NCI-H2227 treated with DMSO at 0.1 percent for 48 hours (cell line): ENCODE measurements around the gene MCM9.
"Not testable (repeated sequence)": the region's sequence is repeated elsewhere in the genome, so short reads cannot be mapped to it uniquely, and the experiment has no call there.

Experiments used
- DNase-seq: peaks from one replicate; lab custom pipeline; 2025; lab: John Stamatoyannopoulos, UW

The MCM9 gene

DNA sequence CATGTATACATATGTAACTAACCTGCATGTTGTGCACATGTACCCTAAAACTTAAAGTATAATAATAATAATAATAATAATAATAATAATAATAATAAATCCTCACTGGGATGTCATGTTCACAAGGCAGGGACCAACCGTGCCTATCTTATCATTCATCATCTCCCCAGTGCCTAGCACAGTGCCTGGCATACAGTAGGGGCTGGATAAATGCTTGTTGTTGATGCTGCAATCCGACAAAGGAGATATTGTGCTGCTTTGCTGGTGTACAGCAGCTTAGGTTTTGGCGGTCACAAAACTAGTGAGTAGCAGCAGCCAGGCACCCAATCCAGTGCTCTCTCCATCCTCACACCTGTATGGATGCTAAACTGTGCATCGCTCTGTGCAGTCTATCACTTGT is 135.1 kb downstream of the MCM9 start:
- no peak for DNase-seq

GRCh38 chr6:118796548-118796947 is 138.4 kb downstream of the MCM9 start:
- DNase-seq: not testable (repeated sequence)

DNA sequence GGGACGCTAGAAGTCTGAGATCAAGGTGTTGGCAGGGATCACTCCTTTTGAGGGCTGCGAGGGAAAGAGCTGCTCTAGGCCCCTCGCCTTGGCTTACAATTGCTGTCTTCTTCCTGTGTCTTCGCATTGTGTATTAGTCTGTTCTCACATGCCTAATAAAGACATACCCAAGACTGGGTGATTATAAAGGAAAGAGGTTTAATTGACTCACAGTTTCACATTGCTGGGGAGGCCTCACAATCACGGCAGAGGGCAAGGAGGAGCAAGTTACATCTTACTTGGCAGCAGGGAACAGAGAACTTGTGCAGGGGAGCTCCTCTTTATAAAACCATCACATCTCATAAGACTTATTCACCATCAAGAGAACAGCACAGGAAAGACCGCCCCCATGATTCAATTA is 143.5 kb downstream of the MCM9 start:
- no peak for DNase-seq

DNA sequence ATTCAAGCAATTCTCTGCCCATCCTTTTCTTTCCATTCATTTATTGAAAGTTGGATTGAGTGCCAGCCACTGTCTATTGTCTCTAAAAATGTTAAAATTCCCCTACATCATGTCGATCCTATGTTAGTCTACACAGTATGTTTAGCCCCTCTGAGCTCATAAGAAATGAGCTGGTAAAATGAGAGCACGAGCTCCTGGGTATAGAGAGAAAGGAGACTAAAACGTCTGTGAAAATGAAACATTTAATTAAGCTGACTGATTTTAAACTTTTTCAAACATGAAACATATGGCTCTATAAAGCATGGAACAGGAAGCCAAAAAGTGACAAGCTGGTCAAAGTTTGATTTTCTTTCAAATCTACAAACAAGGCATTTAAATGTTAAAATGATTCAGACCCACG is 145.0 kb downstream of the MCM9 start:
- no peak for DNase-seq

DNA sequence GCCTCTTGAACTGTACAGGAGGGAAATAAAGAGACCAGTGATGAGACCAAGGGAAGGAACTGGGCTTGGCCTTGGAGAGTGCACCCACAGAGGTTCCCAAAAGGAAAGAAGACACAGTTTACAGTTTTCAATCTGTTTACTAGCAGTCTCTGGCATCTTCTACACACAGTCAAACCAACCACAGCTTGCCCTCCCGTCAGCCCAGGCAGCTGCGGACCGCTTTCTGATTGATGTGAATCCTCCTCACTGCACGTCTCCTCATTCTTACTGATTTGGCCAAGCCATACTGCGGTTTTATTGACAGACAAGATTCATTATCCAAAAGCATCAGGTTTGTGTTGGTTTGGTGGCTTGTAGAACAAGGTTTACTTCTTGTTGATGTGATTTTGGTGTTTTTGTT is 145.5 kb downstream of the MCM9 start:
- no peak for DNase-seq

DNA sequence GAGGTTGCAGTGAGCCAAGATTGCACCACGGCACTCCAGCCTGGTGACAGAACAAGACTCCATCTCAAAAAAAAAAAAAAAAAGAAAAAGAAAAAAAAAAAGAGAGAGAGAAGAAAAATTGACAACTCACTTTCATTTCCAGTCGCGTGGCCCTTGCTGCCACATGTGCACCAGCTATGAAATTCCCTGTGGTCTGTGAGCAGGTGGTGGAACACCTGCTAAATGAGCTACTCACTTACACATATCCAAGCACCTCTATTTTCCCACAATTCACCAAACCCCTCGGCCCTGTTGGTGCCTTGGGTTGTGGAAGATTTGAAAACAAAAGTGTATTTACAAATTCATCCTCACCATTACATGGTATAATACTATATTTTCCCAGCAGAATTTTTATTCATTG is 146.3 kb downstream of the MCM9 start:
- no peak for DNase-seq

DNA sequence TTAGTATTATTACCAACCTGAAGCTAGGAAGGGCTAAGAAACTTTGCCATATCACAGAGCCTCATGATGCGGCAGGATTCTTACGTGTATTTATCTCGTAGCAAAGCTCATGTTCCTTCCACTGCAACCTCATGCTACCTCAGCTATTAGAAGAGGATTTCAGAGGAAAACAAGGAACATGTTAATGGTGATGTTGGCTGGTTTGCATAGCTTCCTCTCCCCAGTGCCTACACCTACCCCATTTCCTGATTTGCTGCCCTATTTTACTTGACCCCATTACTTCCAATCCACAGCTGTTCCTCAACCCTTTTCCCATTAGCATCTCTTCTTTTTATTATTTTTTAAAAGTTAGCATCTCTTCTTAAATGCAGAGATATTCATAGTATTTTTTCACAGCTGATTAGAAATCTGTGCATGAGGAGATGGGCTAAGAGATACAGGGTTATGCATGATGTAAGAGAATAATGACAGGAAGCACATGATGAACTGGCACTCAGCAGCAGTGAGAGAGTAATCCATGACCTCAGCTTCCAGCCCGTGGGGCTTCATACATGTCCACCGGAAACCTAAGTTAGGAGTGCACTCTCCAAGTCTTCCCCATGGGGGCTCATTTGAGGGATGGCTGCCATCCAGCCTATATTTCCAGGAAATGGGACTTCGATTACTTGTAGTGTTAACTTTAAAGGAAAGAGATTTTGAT is 147.1 kb downstream of the MCM9 start:
- DNase-seq: no peak

DNA sequence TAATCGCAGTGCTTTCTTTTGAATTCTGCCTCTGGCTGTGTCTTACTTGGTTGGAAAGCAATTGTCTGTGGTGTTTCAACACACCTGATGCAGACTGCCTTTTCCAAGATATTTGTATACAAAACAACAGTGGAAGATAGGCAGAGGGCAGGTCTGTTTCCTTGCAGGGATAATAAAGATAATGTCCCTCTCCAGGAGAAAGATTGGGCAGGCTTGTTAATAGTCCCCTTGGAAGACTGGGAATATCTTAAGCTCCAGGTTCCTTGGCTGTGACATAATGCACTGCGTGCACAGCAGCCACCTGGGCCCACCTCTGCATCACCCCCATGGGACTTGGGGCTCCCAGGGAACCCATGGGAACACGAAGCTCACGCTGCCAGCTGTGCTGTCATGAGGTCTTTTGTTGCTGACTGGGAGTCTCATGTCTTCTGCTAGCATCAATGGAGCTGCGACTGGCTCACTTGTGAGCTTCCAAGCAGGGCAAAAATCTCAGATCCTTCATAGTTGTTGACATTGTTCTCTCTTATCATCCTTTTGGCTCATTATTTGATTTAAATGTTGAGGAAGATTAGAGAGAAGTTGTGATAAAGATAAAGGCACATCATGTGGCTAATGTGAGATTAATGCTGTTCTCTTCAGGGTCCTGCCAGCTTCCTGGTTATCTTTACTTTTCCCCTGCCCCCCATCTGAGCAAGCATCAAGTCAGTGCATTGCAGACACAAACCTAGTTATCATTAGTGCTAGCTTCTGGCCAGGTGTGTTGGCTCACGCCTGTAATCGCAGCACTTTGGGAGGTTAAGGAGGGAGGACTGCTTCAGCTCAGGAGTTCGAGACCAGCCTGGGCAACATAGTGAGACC is 148.1 kb downstream of the MCM9 start:
- no peak for DNase-seq

DNA sequence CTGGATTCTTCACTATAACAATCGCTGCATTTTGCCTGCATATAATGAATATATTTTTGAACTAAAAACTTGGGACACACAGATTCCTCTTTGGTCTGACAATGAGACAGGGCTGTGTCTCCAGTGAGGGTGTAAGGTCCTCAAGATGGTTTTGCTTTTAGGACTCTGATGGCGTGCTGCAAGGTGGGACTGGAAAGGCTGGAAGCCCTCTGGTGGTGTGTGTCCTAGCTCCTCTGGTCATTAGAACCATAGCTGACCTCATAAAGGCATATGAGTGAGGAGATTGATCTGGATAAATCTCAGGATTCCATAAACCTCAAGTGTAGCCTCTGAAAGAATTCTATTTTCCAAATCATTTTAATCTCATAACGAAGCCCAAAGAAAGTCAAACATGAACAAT is 149.4 kb downstream of the MCM9 start:
- no peak for DNase-seq

GRCh38 chr6:118784641-118785164 is 150.3 kb downstream of the MCM9 start:
- no peak for DNase-seq

GRCh38 chr6:118783931-118784550 is 150.9 kb downstream of the MCM9 start:
- no peak for DNase-seq

DNA sequence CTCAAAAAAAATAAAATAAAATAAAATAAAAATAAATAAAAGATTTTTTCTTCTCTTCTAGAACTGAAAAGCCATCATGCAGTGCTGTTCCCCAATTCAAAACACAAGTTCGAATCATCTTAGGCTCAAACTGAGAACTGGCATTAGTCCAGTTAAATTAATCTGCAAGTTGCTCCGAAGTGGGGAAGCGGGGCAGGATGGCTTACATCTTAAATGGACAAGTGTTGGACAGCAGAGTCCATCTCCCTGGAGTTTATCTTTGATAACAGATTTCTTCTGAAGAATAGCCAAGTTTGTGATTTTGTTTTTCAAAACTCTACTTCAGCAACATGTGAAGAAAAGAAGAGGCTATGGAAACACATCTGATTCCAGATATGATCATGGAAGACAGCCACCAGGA is 152.3 kb downstream of the MCM9 start:
- DNase-seq: no peak

DNA sequence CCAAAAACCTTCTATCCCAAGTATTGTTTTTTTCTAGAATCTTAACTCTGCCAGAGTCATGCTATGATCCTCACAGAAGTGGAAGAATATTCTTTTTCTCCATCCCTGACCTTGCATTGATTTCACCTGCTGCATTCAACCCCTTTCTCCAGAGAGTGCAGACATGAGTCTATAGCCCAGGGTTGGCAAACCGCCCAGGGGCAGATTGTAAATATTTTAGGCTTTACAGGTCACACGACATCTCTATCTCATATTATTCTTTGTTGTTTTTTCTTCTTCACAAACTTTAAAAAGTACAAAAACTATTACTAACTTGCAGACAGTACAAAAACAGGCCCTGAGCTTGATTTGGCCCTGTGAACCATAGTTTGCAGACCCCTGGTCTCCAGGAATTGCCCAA is 153.1 kb downstream of the MCM9 start:
- DNase-seq: no peak

GRCh38 chr6:118780668-118781067 is 154.3 kb downstream of the MCM9 start:
- no peak for DNase-seq

DNA sequence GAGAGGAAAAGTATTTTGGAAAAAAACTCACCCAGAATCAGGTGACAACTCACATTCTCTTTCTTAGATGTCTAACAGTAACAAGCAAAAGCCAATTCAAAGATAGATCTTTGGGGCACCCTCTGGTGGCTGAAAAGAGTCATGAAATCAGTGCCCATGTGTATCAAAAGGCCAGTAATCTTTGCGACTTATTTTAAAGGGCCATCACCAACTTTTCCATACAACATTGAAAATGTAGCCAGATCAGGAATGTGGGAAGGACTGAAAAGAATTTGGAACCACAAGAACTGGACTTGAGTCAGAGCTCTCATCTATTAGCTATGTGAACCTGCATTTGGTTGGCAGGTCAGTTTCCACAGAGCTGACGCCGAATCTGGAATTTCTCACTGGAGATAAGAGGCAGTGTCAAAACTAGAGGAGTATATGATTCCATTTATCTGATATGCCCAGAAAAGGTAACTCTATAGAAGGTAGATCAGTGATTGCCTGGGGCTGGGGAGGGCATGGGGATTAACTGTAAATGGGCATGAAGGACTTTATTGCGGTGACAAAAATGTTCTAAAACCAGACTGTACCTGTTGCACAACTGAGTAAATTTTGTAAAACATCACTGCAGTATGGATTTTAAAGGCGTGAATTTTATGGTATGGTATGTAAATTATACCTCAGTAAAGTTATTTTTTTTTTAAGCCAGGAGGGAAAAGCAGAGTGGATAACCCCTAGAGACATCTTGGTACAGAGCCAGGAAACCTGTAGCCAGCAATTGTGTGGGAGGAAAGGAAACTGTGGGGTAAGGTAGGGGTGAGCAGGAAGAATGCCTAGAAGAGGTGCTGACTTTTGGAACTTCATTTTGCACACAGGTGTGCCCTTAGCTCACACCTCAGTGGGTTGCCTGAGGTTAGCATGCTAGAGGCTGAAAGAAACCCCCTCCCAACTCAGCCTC is 158.1 kb downstream of the MCM9 start:
- peak; percentile 31 for DNase-seq

DNA sequence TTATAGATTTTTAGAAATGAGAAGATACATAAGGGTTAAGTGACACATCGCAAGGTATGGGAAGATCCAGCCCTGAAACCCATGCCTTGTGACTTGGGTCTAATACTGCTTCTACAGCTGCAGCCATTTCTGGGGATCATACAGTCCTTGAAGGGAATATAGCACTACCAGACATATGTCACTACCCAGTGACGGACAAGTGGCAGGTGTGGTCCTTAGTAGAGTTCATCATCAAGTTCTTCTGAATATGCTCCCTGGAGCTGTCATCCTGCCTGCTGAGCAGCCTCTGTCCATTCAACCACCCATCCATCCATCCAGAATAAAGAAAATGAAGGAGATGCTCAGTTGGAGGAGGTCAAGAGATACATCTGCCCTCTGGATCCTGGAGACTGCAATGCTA is 159.6 kb downstream of the MCM9 start:
- DNase-seq: no peak

DNA sequence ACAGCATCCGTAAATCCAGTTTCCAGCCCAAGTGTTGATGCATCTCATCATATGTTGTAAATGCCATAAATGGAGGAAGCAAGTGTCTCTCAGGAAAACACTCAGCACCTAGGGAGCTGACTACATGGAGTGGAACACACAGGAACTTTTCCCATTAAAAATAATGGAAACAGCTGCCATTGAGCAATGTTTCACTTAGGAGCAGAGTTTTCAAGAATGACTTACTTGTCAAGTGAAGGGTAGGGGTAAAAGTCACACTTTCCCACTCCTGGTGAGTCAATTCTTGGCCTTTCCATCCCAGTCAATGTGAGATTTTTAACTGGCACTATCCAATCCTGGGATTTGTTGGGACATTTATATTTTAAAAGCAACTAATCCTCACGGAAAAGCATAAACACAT is 160.4 kb downstream of the MCM9 start:
- DNase-seq: no peak

DNA sequence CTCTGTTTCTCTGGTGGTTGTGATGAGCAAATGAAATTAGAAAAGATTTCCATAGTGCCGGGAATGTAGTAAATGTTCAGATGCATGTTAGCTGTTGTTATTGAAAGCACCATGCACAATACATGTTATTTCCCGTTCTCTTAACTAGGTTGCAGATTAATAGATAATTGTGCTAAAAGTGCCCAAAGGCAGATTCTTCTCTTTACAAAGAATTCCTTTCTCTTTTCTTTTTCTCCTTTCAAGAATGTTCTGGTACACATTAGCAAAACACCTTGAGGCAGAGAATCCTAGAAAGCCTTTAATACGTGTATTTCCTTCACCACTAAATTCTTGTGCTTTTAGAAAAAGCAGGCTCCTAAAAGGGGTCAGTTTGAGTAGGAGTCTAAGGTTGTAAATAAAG is 162.1 kb downstream of the MCM9 start:
- DNase-seq: no peak

GRCh38 chr6:118771253-118771652 is 163.7 kb downstream of the MCM9 start:
- no peak for DNase-seq

DNA sequence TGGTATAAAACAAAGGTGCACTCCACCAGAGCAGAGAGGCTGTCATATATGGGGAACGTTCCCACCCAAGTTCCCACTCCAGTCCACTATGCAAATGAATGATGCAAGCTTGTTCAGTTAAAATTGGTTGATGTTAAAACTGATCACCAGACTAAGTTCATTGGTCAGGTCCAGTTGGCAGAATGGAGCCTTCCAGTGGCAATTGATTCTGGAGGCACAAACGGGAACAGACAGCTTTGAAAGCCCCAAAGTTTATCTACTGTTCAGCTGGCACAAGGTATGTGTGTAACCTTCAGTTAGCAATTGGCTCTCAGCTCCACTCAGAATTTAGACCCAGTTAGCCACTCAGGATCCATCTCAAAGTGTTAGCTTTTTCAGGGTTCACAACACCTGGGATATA is 164.1 kb downstream of the MCM9 start:
- DNase-seq: no peak

DNA sequence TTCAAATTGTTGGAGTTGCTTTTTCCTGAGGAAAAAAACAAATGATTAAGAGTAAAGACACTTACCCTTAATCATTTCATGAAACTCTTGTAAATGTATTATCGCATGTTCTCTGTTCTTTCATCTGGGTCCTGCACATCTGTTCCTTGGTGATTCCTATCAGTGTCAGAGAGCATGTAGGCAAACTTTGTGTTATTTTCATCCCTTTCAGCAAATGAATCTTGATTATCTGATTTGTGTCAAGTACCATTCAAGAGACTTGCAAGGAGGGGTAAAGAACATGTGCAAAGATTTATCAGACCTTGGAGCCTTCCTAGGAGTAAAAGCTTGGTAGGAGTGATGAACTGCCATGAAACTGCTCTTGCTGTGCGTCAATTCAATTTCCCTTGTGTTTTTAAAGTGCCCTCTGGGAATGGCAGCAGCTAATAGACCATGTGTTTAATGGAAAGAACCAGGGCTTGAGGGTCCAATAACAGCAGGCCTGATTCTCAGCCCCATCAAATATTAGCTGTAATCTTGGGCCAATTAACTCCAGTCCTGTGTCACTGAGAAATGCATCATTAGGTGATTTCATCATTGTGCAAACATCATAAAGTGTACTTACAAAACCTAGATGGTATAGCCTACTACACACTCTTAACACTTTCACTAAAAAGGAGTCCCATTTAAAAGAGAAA is 164.7 kb downstream of the MCM9 start:
- no peak for DNase-seq
